Embryonic facial prominence (tissue), 1 donor: ENCODE measurements around the gene SNAP25.

Experiments
- DNase-seq: peaks from one replicate; pipeline ENCODE4 v3.0.0-alpha.2; 2016; ENCODE audit errors: extremely low spot score

SNAP25 gene

GRCh38 chr20:10332656-10333415 is 114.2 kb downstream of the SNAP25 start:
- no peak for DNase-seq

GRCh38 chr20:10336959-10337729 is 118.5 kb downstream of the SNAP25 start:
- DNase-seq: no peak

GRCh38 chr20:10338426-10339180 is 120.0 kb downstream of the SNAP25 start:
- DNase-seq: no peak

- DNase-seq: no peak
These were observed 121.0 kb downstream of the SNAP25 start for GRCh38 chr20:10339609-10340008.

GRCh38 chr20:10342152-10342551 is 123.5 kb downstream of the SNAP25 start:
- no peak for DNase-seq

GRCh38 chr20:10344953-10345352 is 126.3 kb downstream of the SNAP25 start:
- DNase-seq: no peak

GRCh38 chr20:10347086-10347880 is 128.7 kb downstream of the SNAP25 start:
- no peak for DNase-seq

GRCh38 chr20:10349118-10349517 is 130.5 kb downstream of the SNAP25 start:
- no peak for DNase-seq

GRCh38 chr20:10350188-10350842 is 131.7 kb downstream of the SNAP25 start:
- DNase-seq: no peak

- no peak for DNase-seq
These were observed 134.5 kb downstream of the SNAP25 start for GRCh38 chr20:10352934-10353824.

GRCh38 chr20:10356628-10357027 is 138.0 kb downstream of the SNAP25 start:
- no peak for DNase-seq
